Smooth muscle cell (in vitro differentiated cells): ENCODE measurements around the gene MDP1. TPM values are rescaled to one million over a fixed set of nuclear protein-coding genes. Genes with fewer than 3 reads are reported as not detected.

ENCODE experiments used
- DNase-seq: peaks from one replicate; lab custom pipeline; 2025; ENCODE audit not compliant: unreplicated experiment; lab: John Stamatoyannopoulos, UW
- H2AFZ ChIP-seq: fragments of 200-600 bp; sonication (generic); 2 replicates; pipeline ENCODE4 v1.6.0; 2016; ENCODE audit warnings: antibody characterized with exemption, low read depth, mild to moderate bottlenecking
- H3F3A ChIP-seq: fragments of 200-600 bp; sonication (generic); 2 replicates; pipeline ENCODE4 v1.6.0; 2017; ENCODE audit warnings: antibody characterized with exemption, low read depth
- H3K27ac ChIP-seq: fragments of 200-600 bp; sonication (generic); 2 replicates; pipeline ENCODE4 v1.5.1; 2016; ENCODE audit warnings: low read depth, mild to moderate bottlenecking
- H3K27me3 ChIP-seq: fragments of 200-600 bp; sonication (generic); 2 replicates; pipeline ENCODE4 v1.6.1; 2016; ENCODE audit warnings: low read depth, mild to moderate bottlenecking
- H3K36me3 ChIP-seq: fragments of 200-600 bp; sonication (generic); 2 replicates; pipeline ENCODE4 v1.5.1; 2016; ENCODE audit warnings: low read depth
- H3K4me1 ChIP-seq: fragments of 200-600 bp; sonication (generic); 2 replicates; pipeline ENCODE4 v1.5.1; 2016; ENCODE audit warnings: low read depth
- H3K4me2 ChIP-seq: fragments of 200-600 bp; sonication (generic); 2 replicates; pipeline ENCODE4 v1.6.0; 2016; ENCODE audit warnings: mild to moderate bottlenecking
- H3K4me3 ChIP-seq: fragments of 200-600 bp; sonication (generic); 2 replicates; pipeline ENCODE4 v1.5.1; 2016; ENCODE audit warnings: mild to moderate bottlenecking
- H3K79me2 ChIP-seq: fragments of 200-600 bp; sonication (generic); 2 replicates; pipeline ENCODE4 v1.6.0; 2016; ENCODE audit warnings: low read depth, mild to moderate bottlenecking
- H3K9ac ChIP-seq: fragments of 200-600 bp; sonication (generic); 2 replicates; pipeline ENCODE4 v1.6.0; 2016; ENCODE audit warnings: low read depth
- H3K9me3 ChIP-seq: fragments of 200-600 bp; sonication (generic); replicated peaks from 2 replicates; pipeline ENCODE4 v1.5.1; 2016; ENCODE audit warnings: low read depth
- H4K20me1 ChIP-seq: fragments of 200-600 bp; sonication (generic); 2 replicates; pipeline ENCODE4 v1.6.0; 2016; ENCODE audit warnings: low read depth
- WGBS: methylation state at CpG from one replicate; pipeline ENCODE4 v1.1.7; 2016; ENCODE audit warnings: low lambda C conversion rate; 5-methylcytosine and 5-hydroxymethylcytosine counted together
- polyA plus RNA-seq: library from polyadenylated mRNA; unstranded; fragments of >200 nt; fragmentation: Nextera tagmentation; extraction: Ambion mirVana; gene quantifications from 2 replicates; pipeline ENCODE4 v1.2.1, GENCODE V29; 2016
- total RNA-seq: library from RNA; depleted of rRNA; stranded (reverse); fragments of >200 nt; gene quantifications from 2 replicates; pipeline ENCODE4 v1.2.3, GENCODE V29; 2014
- TF ChIP-seq, protein P1 (sequence below): fragments of 200-600 bp; sonication (generic); IDR thresholded peaks from 2 replicates; pipeline ENCODE4 v1.5.1; 2017; ENCODE audit warnings: borderline replicate concordance, mild to moderate bottlenecking, antibody characterized with exemption; ENCODE audit not compliant: insufficient read depth, poor library complexity, severe bottlenecking

MDP1 gene
- total and polyA plus RNA-seq, 2 experiments from 2014 or later = 31.0 to 42.3 TPM

GRCh38 chr14:24258548-24259265 lies 42.8 kb upstream of the MDP1 start:
- H3K79me2 ChIP-seq = no peaks in the 10 kb centered on the region
- no peaks in the 10 kb centered on the region for H3K4me1 ChIP-seq
- no peak overlapping the region for H3K27ac ChIP-seq
- no peaks in the 10 kb centered on the region for H3K9me3 ChIP-seq
- H2AFZ ChIP-seq = no peak overlapping the region
- no peaks in the 10 kb centered on the region for H3K27me3 ChIP-seq
- no peak overlapping the region for H3K4me2 ChIP-seq
- H3K36me3 ChIP-seq = no peaks in the 10 kb centered on the region
- H3F3A ChIP-seq = no peaks in the 10 kb centered on the region
- DNase-seq = no peak
- H3K9ac ChIP-seq = no peak overlapping the region
- TF ChIP-seq, protein P1, sequence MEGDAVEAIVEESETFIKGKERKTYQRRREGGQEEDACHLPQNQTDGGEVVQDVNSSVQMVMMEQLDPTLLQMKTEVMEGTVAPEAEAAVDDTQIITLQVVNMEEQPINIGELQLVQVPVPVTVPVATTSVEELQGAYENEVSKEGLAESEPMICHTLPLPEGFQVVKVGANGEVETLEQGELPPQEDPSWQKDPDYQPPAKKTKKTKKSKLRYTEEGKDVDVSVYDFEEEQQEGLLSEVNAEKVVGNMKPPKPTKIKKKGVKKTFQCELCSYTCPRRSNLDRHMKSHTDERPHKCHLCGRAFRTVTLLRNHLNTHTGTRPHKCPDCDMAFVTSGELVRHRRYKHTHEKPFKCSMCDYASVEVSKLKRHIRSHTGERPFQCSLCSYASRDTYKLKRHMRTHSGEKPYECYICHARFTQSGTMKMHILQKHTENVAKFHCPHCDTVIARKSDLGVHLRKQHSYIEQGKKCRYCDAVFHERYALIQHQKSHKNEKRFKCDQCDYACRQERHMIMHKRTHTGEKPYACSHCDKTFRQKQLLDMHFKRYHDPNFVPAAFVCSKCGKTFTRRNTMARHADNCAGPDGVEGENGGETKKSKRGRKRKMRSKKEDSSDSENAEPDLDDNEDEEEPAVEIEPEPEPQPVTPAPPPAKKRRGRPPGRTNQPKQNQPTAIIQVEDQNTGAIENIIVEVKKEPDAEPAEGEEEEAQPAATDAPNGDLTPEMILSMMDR = no peak
- H3K4me3 ChIP-seq = no peak overlapping the region
- H4K20me1 ChIP-seq = no peaks in the 10 kb centered on the region
- WGBS = 95% methylated on average over 18 of the region's 18 CpGs

- Histone ChIP-seq H3K4me3 (no peak overlapping the region), H2AFZ (no peak overlapping the region), H3K4me1 (no peaks in the 10 kb centered on the region), H3K4me2 (no peak overlapping the region), H3K9me3 (no peaks in the 10 kb centered on the region), H3F3A (no peaks in the 10 kb centered on the region), H3K27me3 (no peaks in the 10 kb centered on the region), H3K27ac (no peak overlapping the region), H3K36me3 (no peaks in the 10 kb centered on the region), H4K20me1 (no peaks in the 10 kb centered on the region), H3K9ac (no peak overlapping the region), H3K79me2 (no peaks in the 10 kb centered on the region)
- TF ChIP-seq, protein P1 = no peak
- WGBS = 98% methylated on average over 8 of the region's 9 CpGs
- DNase-seq = no peak
Measured at GRCh38 chr14:24258119-24258518, 42.3 kb upstream of the MDP1 start.

GRCh38 chr14:24256960-24257359 lies 41.1 kb upstream of the MDP1 start:
- Histone ChIP-seq H3F3A (no peaks in the 10 kb centered on the region), H3K79me2 (no peaks in the 10 kb centered on the region), H3K27me3 (no peaks in the 10 kb centered on the region), H3K4me2 (no peak overlapping the region), H3K9ac (no peak overlapping the region), H3K4me1 (peaks cover 4% of the 10 kb centered on the region), H3K4me3 (no peak overlapping the region), H4K20me1 (no peaks in the 10 kb centered on the region), H3K27ac (no peak overlapping the region), H3K36me3 (no peaks in the 10 kb centered on the region), H2AFZ (no peak overlapping the region), H3K9me3 (no peaks in the 10 kb centered on the region)
- no peak for DNase-seq
- WGBS = 90% methylated on average over 3 of the region's 4 CpGs
- TF ChIP-seq, protein P1 = no peak

- DNase-seq = no peak
- H3F3A ChIP-seq = no peaks in the 10 kb centered on the region
- no peaks in the 10 kb centered on the region for H3K79me2 ChIP-seq
- H4K20me1 ChIP-seq = no peaks in the 10 kb centered on the region
- TF ChIP-seq, protein P1 = no peak
- no peaks in the 10 kb centered on the region for H3K9me3 ChIP-seq
- H3K4me2 ChIP-seq = no peak overlapping the region
- H3K4me3 ChIP-seq = no peak overlapping the region
- H3K36me3 ChIP-seq = no peaks in the 10 kb centered on the region
- H3K27me3 ChIP-seq = no peaks in the 10 kb centered on the region
- no peak overlapping the region for H2AFZ ChIP-seq
- 93% methylated on average over 12 of the region's 12 CpGs for WGBS
- peaks cover 4% of the 10 kb centered on the region for H3K4me1 ChIP-seq
- no peak overlapping the region for H3K9ac ChIP-seq
- H3K27ac ChIP-seq = no peak overlapping the region
Measured at GRCh38 chr14:24255931-24256711, 40.3 kb upstream of the MDP1 start.
